ENCODE results near the gene ARRB1. TPM values are rescaled to one million over a fixed set of nuclear protein-coding genes. Genes with fewer than 3 reads are reported as not detected.

ARRB1 gene
- total and polyA plus RNA-seq, 9 of the 15 experiments (the other 6 are each of a cell fraction or from before 2014, with no cell fraction given), result 6.6 to 45.4 (median 28.5) TPM

- Histone ChIP-seq H3K27me3 (ENCODE audit: control insufficient read depth in 2 of 2, insufficient read depth in 2 of 2, low read length in 2 of 2) (peaks cover 24 to 56% of the 10 kb centered on the region in 2 experiments), H3K9me3 (replicated peaks; ENCODE audit: control insufficient read depth, insufficient read depth, low read depth, low read length) (no peaks in the 10 kb centered on the region), H3K9ac (ENCODE audit: insufficient read depth in 1 of 2, low read depth in 2 of 2, low read length in 2 of 2) (peak within 1 kb of the TSS in 1 of 2 experiments; percentile 93; a peak in 2 of 4 replicates), H3K36me3 (ENCODE audit: control insufficient read depth, insufficient read depth, low read length) (no peaks in the 10 kb centered on the region), H3K9me1 (ENCODE audit: control insufficient read depth, insufficient read depth, low read length) (peaks cover 4% of the 10 kb centered on the region), H3K27ac (ENCODE audit: extremely low read depth, low read depth, low read length) (no peak within 1 kb of the TSS), H3K79me2 (ENCODE audit: control insufficient read depth, insufficient read depth, low read length) (no peaks in the 10 kb centered on the region), H3K4me1 (replicated peaks in 1 of 2; ENCODE audit: control insufficient read depth in 2 of 2, insufficient read depth in 2 of 2, low read length in 2 of 2) (peaks cover 3 to 23% of the 10 kb centered on the region in 2 experiments; a peak in 4 of 5 replicates), H3K4me2 (ENCODE audit: insufficient read depth, low read length) (peak within 1 kb of the TSS; percentile 77; the same call in 1 of the 2 replicates), H4K20me1 (replicated peaks; ENCODE audit: control insufficient read depth, insufficient read depth, low read length) (peaks cover 25% of the 10 kb centered on the region), H3K4me3 (peak within 1 kb of the TSS; percentile 51), H2AFZ (ENCODE audit: low read depth, low read length) (peak within 1 kb of the TSS; percentile 92)
- FAIRE-seq, result no peak
- POLR2A ChIA-PET, result interaction anchor here (0.6 to 1.3 kb wide), 5 partner anchors 11 to 32 kb away, joined by 3 to 5 read pairs (median 3); no protein-coding TSS in a partner anchor
- BruUV-seq (replicated peaks), result no TSS peak
- in situ Hi-C loops (cut with MboI), result no loop called here
- intact Hi-C loops (cut with micrococcal nuclease), result loop anchor here (10.0 kb wide), 1 partner anchor 536 kb away; no protein-coding TSS in a partner anchor
- TF ChIP-seq HLTF (IDR thresholded peaks at IDR 0.05) (no peak), ZNF134 (CRISPR knock-in tag; conservative IDR thresholded peaks at IDR 0.05) (no peak), BHLHE40 (IDR thresholded peaks at IDR 0.05; ENCODE audit: low read length) (peak; percentile 63), ZNF431 (CRISPR knock-in tag; IDR thresholded peaks at IDR 0.05) (no peak), EGR1 (conservative IDR thresholded peaks at IDR 0.05) (peak; percentile 78), ZNF639 (CRISPR knock-in tag; conservative IDR thresholded peaks at IDR 0.05 in 1 of 2, IDR thresholded peaks at IDR 0.05 in 1 of 2) (no peak), JUN (IDR thresholded peaks at IDR 0.05; ENCODE audit: borderline replicate concordance, low read depth, low read length) (no peak), JUN (CRISPR knock-in tag; IDR thresholded peaks at IDR 0.05; ENCODE audit: borderline replicate concordance) (no peak), KHSRP (IDR thresholded peaks at IDR 0.05) (no peak), ZNF212 (CRISPR knock-in tag; IDR thresholded peaks at IDR 0.05) (no peak), MAX (CRISPR knock-in tag; IDR thresholded peaks at IDR 0.05) (peak; percentile 59), MTA1 (IDR thresholded peaks at IDR 0.05; ENCODE audit: borderline replicate concordance) (no peak), PPARD (CRISPR knock-in tag; IDR thresholded peaks at IDR 0.05) (no peak), ZC3H4 (CRISPR knock-in tag; IDR thresholded peaks at IDR 0.05; ENCODE audit: borderline replicate concordance) (no peak), FOXM1 (IDR thresholded peaks at IDR 0.05; ENCODE audit: low read depth) (no peak), FOXM1 (CRISPR knock-in tag; IDR thresholded peaks at IDR 0.05; ENCODE audit: low read depth) (no peak), C11orf30 (IDR thresholded peaks at IDR 0.05; ENCODE audit: low read depth) (no peak), LARP7 (IDR thresholded peaks at IDR 0.05) (no peak), SMAD2 (IDR thresholded peaks at IDR 0.05; ENCODE audit: low read depth, low read length) (no peak), TEAD4 (IDR thresholded peaks at IDR 0.05; ENCODE audit: low read length) (no peak), TEAD4 (CRISPR knock-in tag; IDR thresholded peaks at IDR 0.05; ENCODE audit: borderline replicate concordance) (no peak), MXI1 (IDR thresholded peaks at IDR 0.05; ENCODE audit: low read depth, low read length) (no peak), ZBTB7A (IDR thresholded peaks at IDR 0.05; ENCODE audit: borderline replicate concordance, control insufficient read depth, low read depth, low read length) (peak; percentile 17; the same call in 1 of the 2 replicates)
- WGBS (ENCODE audit: insufficient coverage, low coverage, missing lambda C conversion rate), result 8% methylated on average over 16 of the region's 58 CpGs
- CTCF ChIA-PET (ENCODE audit: low intra/inter-chr PET ratio), result interaction anchor here (0.7 kb wide), 1 partner anchor 218 kb away, joined by 3 read pairs; no protein-coding TSS in a partner anchor
- ATAC-seq, result no peak
- peak; percentile 49 to 72 (median 63) for DNase-seq (ENCODE audit: extremely low read depth in 1 of 4, low spot score in 3 of 4)
These were observed 111.0 kb downstream of the ARRB1 start, which contains the start of gene TPBGL for GRCh38 chr11:75240311-75241035. TPBGL (plus strand) TSS chr11:75240774; CDS start chr11:75241050, 276 bp downstream.
